Measurements from ENCODE around the gene PPIL6. TPM values are rescaled to one million over a fixed set of nuclear protein-coding genes. Genes with fewer than 3 reads are reported as not detected.
A peak's percentile ranks its signal among the peaks of the same experiment; 100 is the strongest.

Gene PPIL6
- total RNA-seq, 1 donor from 2014 or later: 2.7 TPM

DNA sequence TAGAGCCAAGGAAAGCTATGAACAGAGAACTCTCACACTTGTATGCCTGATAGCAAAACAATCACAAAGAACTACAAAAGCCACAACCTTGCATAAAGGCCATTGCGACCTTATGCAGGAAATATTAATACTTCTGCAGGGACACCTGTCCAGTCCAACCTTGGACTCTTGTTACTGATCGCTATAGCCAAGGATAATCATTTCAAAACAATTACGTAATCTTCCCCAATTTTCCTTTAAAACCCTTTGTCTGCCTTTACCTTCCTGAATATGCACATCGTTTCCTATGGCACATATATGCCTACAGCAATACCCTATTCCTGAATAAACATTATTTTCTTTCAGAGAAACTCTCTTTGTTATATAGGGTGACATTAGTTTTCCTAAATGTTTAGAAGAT, 22.8 kb downstream of the PPIL6 start:
- Mint-ChIP-seq H3K36me3 (ENCODE audit: low read depth) (peaks cover 2% of the 10 kb centered on the region), H3K9me3 (ENCODE audit: low read depth) (peaks cover 10% of the 10 kb centered on the region), H3K27ac (ENCODE audit: unreplicated experiment) (no peak overlapping the region), H3K4me1 (ENCODE audit: low read depth) (no peaks in the 10 kb centered on the region), H3K27me3 (ENCODE audit: low read depth) (no peaks in the 10 kb centered on the region), H3K4me3 (ENCODE audit: unreplicated experiment) (no peak overlapping the region)
- TF ChIP-seq, protein P1, sequence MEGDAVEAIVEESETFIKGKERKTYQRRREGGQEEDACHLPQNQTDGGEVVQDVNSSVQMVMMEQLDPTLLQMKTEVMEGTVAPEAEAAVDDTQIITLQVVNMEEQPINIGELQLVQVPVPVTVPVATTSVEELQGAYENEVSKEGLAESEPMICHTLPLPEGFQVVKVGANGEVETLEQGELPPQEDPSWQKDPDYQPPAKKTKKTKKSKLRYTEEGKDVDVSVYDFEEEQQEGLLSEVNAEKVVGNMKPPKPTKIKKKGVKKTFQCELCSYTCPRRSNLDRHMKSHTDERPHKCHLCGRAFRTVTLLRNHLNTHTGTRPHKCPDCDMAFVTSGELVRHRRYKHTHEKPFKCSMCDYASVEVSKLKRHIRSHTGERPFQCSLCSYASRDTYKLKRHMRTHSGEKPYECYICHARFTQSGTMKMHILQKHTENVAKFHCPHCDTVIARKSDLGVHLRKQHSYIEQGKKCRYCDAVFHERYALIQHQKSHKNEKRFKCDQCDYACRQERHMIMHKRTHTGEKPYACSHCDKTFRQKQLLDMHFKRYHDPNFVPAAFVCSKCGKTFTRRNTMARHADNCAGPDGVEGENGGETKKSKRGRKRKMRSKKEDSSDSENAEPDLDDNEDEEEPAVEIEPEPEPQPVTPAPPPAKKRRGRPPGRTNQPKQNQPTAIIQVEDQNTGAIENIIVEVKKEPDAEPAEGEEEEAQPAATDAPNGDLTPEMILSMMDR (IDR thresholded peaks at IDR 0.05): no peak
- DNase-seq (ENCODE audit: low spot score): no peak

DNA sequence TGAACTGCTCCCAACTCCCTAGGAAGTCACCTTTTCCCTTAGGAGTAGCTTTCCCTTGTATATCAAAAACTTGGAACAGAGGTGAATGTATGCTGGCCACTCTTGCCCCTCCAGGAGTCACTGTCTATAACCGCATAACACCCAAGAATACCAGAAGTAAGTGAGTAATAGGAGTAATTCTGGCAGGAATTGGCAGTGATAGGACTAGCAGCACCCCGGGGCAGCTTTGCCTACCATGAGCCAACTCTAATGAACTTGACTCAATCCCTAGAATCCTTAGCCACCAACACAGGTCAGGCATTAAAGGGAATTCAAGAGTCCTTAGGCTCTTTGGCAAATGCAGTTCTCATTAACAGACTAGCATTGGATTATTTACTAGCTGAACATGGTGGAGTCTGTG, 29.4 kb downstream of the PPIL6 start:
- no peak for DNase-seq (ENCODE audit: low spot score)
- Mint-ChIP-seq H3K4me3 (ENCODE audit: unreplicated experiment) (no peak overlapping the region), H3K36me3 (ENCODE audit: low read depth) (peaks cover 2% of the 10 kb centered on the region), H3K27me3 (ENCODE audit: low read depth) (no peaks in the 10 kb centered on the region), H3K4me1 (ENCODE audit: low read depth) (no peaks in the 10 kb centered on the region), H3K9me3 (ENCODE audit: low read depth) (peaks cover 20% of the 10 kb centered on the region), H3K27ac (ENCODE audit: unreplicated experiment) (no peak overlapping the region)
- TF ChIP-seq, protein P1 (IDR thresholded peaks at IDR 0.05): no peak

DNA sequence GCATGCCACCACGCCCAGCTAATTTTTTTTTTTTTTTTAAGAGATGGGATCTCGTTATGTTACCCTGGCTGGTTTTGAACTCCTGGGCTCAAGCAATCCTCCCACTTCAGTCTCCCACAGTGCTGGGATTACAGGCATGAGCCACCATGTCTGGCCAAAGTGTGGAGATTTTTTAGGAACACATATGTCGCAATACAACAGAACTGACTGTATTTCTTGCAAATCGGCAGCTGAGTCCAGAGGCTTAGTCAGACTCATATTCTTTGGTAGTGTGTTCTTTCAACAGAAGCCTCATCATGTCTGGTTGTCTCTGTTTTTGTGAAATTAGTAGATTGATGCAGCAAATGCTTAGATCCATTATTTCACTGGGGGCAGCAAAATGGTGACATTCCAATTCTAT, 34.2 kb downstream of the PPIL6 start:
- Mint-ChIP-seq H3K9me3 (ENCODE audit: low read depth) (peaks cover 5% of the 10 kb centered on the region), H3K36me3 (ENCODE audit: low read depth) (no peaks in the 10 kb centered on the region), H3K27me3 (ENCODE audit: low read depth) (no peaks in the 10 kb centered on the region), H3K4me1 (ENCODE audit: low read depth) (no peaks in the 10 kb centered on the region), H3K27ac (ENCODE audit: unreplicated experiment) (no peak overlapping the region), H3K4me3 (ENCODE audit: unreplicated experiment) (no peak overlapping the region)
- TF ChIP-seq, protein P1 (IDR thresholded peaks at IDR 0.05): no peak
- no peak for DNase-seq (ENCODE audit: low spot score)

DNA sequence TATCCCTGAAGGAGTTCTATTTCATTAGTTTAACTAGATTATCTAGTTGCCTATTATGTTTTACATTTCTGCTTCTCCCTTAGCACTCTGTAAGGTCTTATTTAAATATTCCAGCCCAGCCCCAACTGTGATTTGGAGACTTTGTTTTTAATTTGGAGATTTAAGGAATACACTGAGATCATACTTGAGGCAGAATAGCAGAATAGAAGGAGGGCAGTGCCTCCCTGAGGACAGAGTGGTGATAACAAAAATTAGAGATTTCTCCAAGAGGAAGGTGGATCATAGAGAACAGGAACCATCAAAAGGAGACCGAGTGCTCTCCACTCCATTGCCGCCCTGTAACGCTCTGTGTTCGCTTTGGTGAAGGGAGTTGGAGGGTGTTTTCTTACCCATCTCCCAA, 43.4 kb downstream of the PPIL6 start:
- no peaks in the 10 kb centered on the region for H3K9me3 Mint-ChIP-seq (ENCODE audit: low read depth)
- DNase-seq (ENCODE audit: low spot score): no peak
- H3K4me1 Mint-ChIP-seq (ENCODE audit: low read depth): no peaks in the 10 kb centered on the region
- H3K36me3 Mint-ChIP-seq (ENCODE audit: low read depth): peaks cover 1% of the 10 kb centered on the region
- TF ChIP-seq, protein P1 (IDR thresholded peaks at IDR 0.05): peak; percentile 65
- H3K27me3 Mint-ChIP-seq (ENCODE audit: low read depth): peaks cover 2% of the 10 kb centered on the region
- H3K4me3 Mint-ChIP-seq (ENCODE audit: unreplicated experiment): no peak overlapping the region
- no peak overlapping the region for H3K27ac Mint-ChIP-seq (ENCODE audit: unreplicated experiment)

DNA sequence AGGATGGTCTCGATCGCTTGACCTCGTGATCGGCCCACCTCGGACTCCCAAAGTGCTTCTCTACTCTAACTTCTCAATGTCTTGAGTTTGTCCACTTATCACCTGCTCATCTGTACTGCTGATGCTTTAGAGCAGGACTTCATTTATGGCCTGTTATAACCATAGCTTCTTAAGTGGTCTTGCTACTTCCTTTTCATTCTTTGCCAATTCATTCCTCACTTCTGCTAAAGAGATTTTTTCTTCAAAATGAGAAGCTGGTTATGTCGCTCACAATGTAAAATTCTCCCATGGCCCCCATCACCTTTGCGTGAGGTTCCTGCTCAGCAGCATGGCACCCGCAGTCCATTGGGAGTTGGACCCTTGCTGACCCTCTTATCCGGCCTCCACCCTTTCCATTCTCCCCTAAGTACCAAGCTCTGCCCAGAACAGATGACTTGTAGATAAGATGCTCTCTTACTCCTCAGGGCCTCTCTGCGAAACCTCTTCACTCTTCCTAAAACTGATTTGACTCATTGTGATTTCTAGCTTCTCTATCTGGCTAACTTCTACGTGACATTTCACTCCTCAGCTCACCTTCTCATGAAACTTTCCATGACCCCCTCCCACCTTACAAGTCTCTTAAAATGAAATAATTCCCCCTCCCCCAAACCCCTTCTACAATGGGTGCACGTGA, 44.2 kb downstream of the PPIL6 start:
- H3K4me3 Mint-ChIP-seq (ENCODE audit: unreplicated experiment): no peak overlapping the region
- no peaks in the 10 kb centered on the region for H3K4me1 Mint-ChIP-seq (ENCODE audit: low read depth)
- TF ChIP-seq, protein P1 (IDR thresholded peaks at IDR 0.05): no peak
- H3K27ac Mint-ChIP-seq (ENCODE audit: unreplicated experiment): no peak overlapping the region
- H3K36me3 Mint-ChIP-seq (ENCODE audit: low read depth): peaks cover 1% of the 10 kb centered on the region
- peaks cover 2% of the 10 kb centered on the region for H3K27me3 Mint-ChIP-seq (ENCODE audit: low read depth)
- no peaks in the 10 kb centered on the region for H3K9me3 Mint-ChIP-seq (ENCODE audit: low read depth)
- DNase-seq (ENCODE audit: low spot score): no peak

All from chondrocyte (in vitro differentiated cells).